ENCODE results near the gene UBE2Q2.

GRCh38 chr15:75943246-75943645 is 100.0 kb downstream of the UBE2Q2 start:
- TF ChIP-seq, protein P1, sequence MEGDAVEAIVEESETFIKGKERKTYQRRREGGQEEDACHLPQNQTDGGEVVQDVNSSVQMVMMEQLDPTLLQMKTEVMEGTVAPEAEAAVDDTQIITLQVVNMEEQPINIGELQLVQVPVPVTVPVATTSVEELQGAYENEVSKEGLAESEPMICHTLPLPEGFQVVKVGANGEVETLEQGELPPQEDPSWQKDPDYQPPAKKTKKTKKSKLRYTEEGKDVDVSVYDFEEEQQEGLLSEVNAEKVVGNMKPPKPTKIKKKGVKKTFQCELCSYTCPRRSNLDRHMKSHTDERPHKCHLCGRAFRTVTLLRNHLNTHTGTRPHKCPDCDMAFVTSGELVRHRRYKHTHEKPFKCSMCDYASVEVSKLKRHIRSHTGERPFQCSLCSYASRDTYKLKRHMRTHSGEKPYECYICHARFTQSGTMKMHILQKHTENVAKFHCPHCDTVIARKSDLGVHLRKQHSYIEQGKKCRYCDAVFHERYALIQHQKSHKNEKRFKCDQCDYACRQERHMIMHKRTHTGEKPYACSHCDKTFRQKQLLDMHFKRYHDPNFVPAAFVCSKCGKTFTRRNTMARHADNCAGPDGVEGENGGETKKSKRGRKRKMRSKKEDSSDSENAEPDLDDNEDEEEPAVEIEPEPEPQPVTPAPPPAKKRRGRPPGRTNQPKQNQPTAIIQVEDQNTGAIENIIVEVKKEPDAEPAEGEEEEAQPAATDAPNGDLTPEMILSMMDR (IDR thresholded peaks at IDR 0.05), result no peak
- TF ChIP-seq ZFX (IDR thresholded peaks at IDR 0.05; ENCODE audit: borderline replicate concordance), result no peak

Measured in 22Rv1 (cell line).